GM18519 (cell line): ENCODE measurements around the gene SPCS1.
"Not testable (repeated sequence)": the region's sequence is repeated elsewhere in the genome, so short reads cannot be mapped to it uniquely, and the experiment has no call there.

ENCODE experiments used
- ATAC-seq: cut with Tn5 transposase; IDR thresholded peaks from one replicate; pipeline ENCODE4 v1.9.1; 2021; ENCODE audit warnings: mild to moderate bottlenecking, moderate library complexity; ENCODE audit not compliant: unreplicated experiment, low FRiP score

The SPCS1 gene

DNA sequence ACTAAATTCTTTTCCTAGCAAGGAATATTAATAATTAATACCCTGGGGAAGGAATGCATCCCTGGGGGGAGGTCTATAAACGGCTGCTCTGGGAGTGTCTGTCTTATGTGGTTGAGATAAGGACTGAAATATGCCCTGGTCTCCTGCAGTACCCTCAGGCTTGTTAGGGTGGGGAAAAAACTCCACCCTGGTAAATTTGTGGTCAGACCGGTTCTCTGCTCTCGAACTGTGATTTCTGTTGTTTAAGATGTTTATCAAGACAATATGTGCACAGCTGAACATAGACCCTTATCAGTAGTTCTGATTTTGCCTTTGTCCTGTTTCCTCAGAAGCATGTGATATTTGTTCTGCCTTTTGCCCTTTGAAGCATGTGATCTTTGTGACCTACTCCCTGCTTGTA, 22.8 kb downstream of the SPCS1 start:
- ATAC-seq: not testable (repeated sequence)

DNA sequence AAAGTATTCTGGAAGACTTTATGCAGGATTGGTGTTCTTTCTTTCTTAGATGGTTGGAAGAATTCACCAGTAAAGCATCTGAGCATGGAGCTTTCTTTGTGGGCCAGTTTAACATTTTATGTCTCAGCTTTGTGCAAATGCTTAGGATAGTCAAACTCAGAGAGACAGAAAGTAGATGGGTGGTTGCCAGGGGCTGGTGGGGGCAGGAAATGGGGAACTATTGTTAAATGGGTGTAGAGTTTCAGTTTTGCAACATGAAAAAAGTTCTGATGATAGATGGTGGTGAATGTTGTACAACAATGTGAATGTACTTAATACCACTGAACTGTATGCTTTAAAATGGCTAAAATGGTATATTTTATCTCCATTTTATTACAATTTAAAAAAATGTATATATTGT, 24.8 kb downstream of the SPCS1 start:
- no peak for ATAC-seq

GRCh38 chr3:52731590-52731989, 25.7 kb downstream of the SPCS1 start:
- no peak for ATAC-seq

- no peak for ATAC-seq
Measured at GRCh38 chr3:52733256-52733891, 27.5 kb downstream of the SPCS1 start.

DNA sequence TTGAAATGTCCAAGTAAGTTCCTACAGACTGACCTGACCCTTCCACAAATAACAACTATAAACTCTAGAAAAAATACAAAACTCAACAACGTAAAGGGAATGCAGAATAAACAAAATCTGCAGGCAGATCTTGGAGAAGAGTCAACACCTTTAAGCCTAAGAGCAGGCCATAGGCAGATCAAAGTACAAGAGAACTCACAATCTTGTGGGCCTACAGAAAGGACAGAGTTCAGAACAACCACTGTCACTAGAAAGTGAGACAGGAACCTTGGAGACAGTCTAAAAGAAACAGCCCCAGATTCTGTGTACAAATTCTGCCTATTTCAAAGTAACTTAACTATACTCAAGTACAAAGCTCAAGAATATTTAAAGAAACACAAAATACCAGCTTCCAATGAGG, 33.8 kb downstream of the SPCS1 start:
- ATAC-seq: no peak

- no peak for ATAC-seq
Measured at GRCh38 chr3:52742418-52743041, 36.6 kb downstream of the SPCS1 start.

DNA sequence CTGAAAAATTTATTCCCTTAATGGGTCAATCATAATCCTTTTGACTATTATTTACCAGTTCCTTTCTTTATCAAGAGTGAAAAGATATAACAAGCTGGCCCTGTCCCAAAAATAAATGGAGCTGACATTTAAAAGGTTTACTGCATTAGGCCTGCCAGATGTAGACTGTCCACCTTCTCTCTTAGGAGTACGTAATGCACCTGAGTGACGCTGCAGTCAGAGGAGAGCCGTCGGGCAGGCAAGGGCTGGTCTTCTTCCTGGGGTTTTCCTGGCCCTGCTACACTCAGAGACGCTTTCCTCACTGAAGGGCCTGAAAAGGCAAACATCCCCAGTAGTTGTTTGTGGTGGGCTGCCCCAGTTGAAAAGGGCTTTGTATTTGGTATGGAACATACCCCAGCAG, 37.2 kb downstream of the SPCS1 start:
- ATAC-seq: no peak

DNA sequence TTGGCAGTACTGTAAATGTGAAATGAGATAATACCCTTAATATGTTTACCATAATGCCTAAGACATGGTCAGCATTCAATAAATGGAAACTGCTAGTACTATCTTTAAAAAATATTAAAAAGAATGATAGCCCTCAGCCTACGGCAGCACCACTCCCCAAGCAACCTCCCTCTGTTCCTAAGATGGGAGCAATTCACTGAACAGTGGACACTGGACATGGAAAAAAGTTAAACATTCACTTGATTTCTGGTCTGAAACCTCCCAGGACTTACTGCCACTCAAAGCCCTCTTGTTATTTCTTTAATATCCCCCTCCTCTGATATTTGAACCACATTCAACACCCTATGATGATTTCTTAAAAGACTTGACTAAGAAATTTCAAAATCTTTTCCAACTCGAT, 37.8 kb downstream of the SPCS1 start:
- no peak for ATAC-seq

DNA sequence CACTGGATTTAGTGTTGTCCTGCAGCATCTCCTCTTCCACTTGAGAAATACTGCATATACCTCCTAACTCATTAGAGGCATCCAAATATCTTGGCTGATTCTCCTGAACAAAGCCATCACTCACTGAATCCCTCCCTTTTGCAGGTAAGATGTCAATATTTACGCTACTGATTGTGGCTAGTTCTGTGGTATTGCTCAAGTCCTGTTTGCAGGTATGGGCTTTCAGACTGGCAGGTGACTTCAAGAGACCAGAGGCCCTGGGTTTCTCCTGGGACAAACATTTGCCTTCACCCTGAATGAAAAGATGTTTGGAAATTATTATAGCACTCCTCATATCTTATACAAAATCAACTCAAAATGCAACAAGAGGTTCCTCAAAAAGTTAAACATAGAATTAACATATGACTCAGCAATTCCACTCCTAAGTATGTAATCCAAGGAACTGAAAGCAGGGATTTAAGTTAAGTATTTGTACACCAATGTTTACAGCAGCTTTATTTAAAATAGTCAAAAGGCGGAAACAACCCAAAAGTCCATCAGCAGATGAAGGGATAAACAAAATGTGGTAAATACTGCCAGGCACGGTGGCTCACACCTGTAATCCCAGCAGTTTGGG, 46.2 kb downstream of the SPCS1 start:
- ATAC-seq: no peak

DNA sequence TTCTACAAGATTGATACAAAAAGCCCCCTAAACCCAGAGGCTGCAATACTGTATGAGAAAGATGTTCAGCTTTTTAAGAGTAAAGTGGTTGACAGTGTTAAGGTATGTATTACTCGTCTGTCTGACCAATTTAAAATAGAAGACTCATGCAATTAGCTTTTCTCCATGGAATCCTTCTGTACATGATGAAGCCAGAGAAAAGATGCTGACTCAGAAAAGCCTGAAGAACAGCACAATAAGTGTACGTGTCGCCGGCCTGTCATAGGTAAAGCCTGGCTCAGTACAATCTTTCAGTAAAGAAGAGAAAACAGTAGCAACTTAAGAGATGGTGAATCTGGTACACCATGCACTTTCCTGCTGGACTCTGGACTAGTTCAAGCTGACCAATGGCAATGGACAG, 48.5 kb downstream of the SPCS1 start:
- ATAC-seq: no peak

GRCh38 chr3:52756141-52756540, 50.2 kb downstream of the SPCS1 start:
- ATAC-seq: no peak
